HG02884 (cell line): Measurements from ENCODE around the gene IL18BP.

Experiments
- ATAC-seq: cut with Tn5 transposase; IDR thresholded peaks from one replicate; pipeline ENCODE4 v1.9.1; 2021; ENCODE audit warnings: mild to moderate bottlenecking, moderate library complexity; ENCODE audit not compliant: unreplicated experiment

Gene IL18BP

DNA sequence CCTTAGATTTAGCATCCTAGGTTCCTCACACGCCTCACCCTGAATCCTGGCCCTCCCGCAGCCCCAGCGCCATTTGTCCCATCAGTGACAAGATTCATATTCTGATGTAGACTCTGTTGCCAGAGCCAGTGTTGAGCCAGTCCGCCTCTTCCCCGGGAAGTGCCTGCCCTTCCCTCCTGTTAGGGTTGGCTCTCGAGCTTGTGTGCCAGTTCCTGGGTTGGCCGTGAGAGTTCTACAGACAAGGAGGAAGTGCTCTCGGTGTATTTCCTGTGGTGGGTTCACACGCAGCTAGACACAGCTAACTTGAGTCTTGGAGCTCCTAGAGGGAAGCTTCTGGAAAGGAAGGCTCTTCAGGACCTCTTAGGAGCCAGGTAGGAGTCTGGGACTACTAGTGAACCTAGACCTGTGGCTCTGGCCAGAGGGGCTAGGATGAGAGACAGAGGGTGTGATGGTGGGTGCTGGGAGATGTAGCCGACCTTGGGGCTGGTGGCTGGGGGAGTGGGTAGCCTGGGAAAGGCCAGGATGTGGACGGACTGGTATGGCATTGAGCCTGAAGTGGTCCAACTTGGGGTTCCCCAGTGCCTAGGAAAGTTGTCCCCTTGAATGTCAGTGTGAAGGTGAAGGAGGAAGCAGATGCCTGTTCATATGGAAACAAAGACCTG, at the start of gene IL18BP:
TSS of gene IL18BP (plus strand) at position 261 of the 662 bp plus-strand sequence. CDS start 1,076 bp downstream, outside the sequence.
- no peak for ATAC-seq

DNA sequence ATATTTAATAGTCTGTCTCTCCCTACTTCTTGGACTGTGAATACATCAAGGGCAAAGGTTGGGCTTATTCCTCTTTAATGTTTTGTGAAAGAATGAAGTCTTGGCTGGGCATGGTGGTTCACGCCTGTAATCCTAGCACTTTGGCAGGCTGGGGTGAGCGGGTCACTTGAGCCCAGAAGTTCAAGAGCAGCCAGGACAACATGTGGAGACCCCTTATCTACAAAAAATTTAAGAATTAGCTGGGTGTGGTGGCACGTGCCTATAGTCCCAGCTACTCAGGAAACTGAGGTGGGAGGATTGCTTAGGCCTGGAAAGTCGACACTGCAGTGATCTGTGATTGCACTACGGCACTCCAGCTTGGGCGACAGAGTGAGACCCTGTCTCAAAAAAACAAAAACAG, 49.7 kb upstream of the IL18BP start:
- no peak for ATAC-seq

DNA sequence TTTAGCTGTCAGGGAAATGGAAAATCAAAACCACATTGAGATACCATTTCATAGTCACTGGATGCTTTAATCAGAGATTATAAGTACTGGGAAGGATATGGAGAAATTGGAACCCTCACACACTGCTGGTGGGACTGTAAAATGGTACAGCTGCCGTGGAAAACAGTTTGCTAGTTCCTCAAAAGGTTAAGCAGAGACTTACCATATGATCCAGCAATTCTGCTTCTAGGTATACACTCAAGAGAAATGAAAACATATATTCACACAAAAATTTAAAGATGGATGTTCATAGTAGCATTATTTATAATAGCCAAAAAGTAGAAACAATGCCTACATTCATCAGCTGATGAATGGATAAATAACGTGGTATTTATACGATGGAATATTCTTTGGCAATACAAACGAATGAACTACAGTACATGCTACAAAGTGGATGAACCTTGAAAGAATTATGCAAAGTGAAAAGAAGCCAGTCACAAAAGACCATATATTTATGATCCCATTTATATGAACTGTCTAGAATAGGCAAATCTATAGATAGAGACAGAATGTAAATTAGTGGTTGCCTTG, 46.9 kb upstream of the IL18BP start:
- ATAC-seq: no peak

DNA sequence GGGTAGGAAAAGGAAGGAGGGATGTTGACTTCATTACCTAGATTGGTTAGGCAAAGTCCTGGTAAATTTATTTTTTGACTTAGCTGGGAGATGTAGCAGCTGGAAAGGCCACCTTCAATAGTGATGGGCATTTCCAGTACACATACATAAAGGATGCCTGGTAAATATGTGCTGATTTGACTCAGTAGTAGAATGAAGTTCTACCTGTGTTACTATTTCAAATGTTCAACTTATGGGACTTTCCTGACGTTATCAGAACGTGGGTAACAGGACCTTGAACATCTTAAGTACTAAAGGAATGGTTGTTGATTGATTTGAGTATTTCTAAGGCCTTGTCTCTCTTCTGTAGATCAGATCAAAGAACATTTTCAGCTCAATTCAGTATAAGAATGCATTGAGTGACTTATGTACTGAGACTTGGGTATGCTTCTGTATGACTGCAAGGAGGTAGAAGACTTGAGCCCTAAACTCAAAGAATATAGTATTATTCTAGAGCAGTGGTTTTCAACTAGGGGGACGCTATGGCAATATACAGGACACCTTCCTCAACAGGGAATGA, 42.7 kb upstream of the IL18BP start:
- no peak for ATAC-seq

DNA sequence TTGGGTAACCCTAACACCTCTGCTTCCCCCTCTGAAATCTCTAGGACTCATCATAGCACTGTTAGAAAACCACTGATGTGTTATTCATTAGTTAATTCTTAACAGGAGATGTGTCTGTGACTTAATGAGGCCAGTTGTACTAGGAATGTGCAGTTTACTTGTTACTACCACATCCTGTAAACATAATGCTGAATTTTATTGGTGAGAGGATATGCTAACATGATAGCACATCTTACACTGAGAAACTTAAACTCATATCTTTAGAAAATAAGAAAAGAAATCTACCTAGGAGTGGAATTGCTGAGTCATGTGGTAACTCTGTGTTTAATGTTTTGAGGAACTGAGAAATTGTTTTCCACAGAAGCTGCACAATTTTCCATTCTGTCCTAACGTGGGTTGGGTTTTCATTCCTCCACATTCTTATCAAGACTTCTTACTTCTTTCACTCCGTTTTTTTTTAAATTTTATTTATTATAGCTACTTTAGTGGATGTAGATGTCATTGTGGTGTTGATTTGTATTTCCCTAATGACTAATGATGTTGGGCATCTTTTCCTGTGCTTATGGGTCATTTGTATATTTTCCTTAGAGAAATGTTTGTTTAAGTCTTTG, 36.2 kb upstream of the IL18BP start:
- no peak for ATAC-seq

DNA sequence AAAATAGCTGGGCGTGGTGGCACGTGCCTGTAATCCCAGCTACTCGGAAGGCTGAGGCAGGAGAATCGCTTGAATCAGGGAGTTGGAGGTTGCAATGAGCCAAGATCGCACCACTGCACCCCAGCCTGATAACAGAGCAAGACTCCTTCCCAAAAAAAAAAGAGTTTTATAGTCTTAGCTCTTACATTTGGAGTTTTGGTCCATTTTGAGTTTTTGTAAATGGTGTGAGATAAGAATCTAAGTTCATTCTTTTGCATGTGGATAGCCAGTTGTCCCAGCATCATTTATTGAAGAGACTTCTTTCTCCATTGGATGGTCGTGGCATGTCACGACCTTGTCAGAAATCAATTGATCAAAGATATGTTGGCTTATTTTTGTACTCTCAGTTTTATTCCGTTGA, 35.2 kb upstream of the IL18BP start:
- ATAC-seq: no peak

DNA sequence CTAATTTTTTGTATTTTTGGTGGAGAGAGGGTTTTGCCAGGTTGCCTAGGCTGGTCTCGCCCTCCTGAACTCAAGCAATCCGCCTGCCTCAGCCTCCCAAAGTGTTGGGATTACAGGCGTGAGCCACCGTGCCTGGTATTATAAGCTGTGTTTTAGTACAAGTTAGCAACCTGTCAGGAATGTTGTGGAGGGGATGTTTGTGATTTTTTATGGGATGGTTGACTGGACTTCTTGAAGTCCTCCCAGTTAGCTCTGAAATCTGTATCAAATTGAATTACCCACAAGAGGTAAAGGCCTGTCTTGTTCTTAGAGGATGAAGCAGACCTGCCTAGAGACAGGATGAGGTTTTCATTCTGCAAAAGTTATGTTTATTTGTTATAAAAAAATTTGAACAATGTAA, 34.1 kb upstream of the IL18BP start:
- no peak for ATAC-seq

DNA sequence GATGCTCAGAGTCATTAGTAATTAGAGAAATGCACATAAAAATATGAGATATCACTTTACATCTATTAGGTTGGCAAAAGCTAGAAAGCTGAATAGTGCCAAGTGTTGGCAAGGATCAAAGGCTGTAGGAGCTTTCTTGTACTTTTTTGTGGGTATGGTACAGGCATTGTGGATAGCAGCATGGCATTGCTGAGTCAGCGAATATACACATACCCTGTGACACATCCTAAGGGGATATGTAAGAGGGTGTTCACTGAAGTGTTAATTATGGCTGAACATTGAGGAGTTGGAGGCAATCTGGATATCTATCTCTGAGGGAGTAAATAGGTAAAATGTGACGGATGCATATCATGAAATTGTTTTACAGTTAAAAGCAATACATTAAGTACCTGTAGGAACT, 27.0 kb upstream of the IL18BP start:
- no peak for ATAC-seq

DNA sequence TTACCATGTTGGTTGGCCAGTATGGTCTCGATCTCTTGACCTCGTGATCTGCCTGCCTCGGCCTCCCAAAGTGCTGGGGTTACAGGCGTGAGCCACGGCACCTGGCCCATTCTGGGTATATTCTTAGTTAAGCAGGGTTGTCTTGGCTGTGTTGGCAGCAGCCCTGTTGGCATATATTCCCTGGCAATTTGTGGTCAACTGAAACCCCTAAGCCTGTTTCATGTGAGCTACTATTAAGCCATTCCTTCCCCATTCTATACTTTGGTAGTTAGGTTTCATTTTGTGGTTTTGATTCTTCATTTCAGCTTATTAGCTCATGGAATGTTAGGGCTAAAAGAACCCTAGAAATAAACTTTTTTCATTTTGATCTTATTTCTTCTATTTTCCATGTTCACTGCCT, 22.2 kb upstream of the IL18BP start:
- no peak for ATAC-seq

DNA sequence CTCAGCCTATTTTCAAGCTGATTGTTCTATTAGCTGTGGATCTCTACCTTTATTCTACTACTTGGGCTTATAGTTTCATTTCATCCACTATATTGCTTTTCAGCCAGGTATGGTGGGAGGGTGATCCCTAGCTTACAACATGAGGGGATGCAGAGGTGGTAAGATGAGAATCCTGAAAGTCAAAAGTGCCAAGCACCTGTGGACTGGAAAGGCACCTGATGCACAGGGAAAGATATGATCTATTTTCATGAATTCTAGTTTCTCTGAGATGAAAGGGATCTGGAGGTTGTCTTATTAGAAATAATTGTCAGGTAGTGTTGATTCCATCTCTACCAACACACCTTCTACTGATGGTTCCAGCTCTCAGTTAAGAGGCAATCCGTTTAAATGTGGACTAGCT, 21.6 kb upstream of the IL18BP start:
- ATAC-seq: no peak

DNA sequence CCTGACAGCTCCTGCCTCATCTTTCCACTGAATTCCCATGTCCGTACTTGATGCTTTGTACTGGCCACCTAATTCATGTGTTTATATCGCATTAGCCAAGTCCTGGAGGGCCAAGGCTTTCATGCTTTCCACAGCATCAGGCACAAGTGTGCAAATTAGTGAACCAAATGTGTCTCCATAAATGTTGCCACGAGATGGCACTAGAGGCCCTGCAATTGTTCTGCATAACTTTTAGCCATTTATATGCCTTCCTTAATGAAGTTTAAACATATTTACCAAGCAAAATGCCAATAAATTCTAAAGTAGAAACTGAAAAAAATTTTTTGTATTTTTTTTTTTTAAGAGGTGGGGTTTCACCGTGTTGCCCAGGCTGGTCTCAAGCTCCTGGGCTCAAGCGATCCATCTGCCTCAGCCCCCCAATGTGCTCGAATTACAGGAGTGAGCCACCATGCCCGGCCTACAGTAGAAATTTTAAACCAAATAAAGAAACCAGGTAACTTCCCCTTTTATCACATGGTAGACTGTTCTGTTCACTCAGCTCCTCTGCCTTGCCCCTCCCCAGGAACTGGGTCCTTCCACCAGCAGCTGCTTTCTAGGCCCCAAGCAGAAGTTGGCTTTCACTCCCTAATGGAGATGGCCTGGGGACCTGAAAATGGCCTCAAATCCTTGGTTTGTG, 20.8 kb upstream of the IL18BP start:
- no peak for ATAC-seq

DNA sequence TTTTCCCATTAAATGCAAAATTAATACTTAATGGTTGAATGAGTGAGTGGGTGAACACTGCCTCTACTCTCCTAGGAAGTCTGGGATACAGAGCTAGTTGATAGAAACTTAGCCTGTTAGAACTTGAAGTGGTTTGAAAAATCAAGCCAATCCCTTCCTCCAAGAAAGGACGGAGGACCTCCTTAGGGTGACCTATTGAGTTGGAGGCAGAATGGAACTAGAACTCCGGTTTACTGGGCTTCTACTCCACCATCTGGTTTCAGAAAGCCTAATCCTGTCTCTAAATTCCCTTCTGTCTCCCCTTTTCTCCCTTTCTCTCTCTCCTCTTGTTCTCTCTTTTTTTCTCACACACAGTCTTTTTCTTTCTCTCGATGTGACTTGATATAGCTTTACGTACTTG, 19.6 kb upstream of the IL18BP start:
- no peak for ATAC-seq

DNA sequence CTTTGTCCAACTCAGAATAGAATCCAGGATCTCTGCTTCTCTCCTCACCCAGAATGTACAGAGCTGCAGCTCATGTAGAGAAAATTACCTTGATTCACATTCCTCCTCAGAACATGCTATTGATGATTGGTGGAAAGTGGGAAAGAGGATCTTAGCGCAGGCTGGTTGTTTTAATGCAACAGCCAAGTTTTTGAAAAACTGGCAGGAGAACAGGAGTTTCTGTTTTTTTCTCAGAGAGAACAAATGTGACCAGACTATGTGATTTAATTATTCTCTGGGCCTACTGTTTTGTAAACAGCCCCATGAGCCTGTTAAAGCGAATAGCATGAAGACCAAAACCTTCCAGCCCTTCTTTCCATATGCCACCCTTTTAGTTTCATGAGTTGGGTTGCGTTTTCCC, 19.1 kb upstream of the IL18BP start:
- no peak for ATAC-seq

DNA sequence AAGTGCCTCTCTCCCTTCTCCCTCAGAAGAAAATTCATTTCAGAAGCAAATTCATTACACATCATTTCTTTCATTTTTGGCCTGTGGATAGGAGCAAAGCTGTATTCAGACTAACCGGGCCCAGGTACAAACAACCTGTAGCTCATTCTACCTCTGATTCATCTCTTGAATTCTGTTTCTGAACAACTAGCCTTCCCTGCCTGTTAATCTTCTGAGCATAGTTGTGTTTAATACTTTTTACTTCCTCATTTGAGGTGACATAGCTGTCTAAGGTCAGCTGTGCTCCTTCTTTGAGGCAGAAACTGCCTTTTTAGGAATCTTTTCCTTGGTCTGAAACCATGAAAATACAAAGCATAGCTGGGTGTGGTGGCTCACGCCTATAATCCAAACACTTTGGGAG, 12.6 kb upstream of the IL18BP start:
- ATAC-seq: no peak

DNA sequence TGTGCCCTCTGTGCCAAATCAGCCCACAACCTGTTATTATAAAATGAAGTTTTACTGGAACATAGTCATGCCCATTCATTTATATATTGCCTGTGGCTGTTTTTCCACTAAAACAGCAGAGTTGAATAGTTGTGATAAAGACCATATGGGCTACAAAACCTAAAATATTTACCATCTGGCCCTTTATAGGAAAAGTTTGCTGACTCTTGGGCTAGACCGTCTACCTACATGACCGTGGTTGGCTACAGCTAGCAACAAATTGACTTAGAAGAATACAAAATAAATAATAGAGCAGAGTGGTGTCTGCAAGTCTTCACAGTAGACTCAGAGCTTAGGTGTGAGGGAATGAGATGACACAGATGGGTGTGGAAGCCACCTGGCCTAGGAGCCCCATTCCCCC, 11.2 kb upstream of the IL18BP start:
- ATAC-seq: no peak

DNA sequence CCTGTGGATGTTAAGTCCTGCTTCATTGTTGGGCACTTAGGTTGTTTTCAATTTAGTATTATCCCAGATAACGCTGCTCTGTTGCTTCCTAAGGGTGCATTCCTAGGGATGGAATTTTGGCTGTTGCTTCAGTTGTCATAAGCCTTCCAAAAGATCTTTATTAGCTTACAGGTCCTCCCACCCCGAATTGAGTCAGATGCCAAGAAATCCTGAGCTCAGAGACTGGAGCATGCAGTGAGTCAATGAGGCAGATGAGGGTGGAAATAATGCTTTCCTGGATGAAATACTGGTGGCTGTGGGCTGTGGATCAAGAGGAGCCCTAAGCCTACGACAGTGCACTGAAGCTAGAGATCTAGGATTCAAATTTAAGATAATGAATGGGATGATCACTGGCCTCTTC, 10.7 kb upstream of the IL18BP start:
- no peak for ATAC-seq

DNA sequence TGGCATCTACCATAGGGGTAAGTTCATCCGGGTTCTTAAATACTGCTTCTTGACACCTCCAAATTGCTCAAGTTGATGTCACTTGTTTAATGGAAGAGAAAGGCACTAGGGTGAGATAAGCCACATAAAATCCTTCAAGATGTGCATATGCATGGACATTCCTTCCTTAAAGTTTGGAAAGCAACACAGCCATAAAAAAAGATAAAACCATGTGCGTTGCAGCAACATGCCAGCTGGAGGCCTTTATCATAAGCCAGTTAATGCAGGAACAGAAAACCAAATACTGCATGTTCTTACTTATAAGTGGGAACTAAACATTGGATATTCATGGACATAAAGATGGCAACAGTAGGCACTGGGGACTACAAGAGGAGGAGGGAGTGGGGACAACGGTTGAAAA, 8.0 kb upstream of the IL18BP start:
- ATAC-seq: no peak

DNA sequence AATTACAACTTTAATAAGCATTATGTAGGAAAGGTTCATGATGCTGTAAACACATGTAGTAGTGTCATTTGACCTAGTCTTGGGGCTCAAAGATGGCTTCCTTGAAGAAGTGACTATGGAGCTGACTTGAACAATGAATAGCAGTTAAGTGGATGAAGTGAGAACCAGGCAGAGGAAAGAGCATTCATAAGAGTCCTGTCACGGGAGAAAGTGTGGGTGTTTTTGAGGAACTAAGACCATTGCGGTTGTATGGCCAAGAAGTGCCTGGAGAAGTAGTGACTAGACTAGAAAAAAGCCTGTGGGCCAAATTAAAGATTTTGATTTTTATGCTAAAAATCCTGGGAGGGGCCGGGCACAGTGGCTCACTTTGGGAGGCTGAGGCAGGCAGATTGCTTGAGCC, 7.2 kb upstream of the IL18BP start:
- ATAC-seq: peak; percentile 60

DNA sequence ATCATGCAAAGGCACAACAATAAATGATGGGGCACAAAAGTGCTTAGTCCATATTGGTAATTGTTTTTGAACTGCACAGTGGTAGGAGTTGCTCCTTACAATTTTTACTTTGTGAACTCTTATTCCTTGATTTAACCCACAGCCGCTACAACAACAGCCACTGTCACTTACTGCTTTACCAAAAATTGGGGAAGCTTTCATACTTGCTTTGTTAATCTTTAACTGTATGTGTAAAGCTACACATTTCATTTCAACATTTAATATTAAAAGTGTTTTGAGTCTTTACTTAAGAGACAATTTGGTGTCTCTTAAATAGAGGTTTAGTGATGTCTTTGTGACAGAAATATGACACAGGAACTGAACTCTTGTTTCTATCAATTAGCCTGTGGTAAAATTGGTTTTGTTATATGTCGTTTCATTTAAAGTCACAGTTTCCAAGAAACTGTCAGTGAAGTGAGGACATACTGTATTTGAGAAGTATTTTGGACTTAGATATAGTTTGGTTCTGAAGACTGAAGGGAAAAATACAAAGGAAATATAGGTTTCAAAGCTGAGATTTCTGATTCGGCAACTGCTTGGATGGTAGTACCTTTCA, 6.5 kb upstream of the IL18BP start:
- no peak for ATAC-seq

DNA sequence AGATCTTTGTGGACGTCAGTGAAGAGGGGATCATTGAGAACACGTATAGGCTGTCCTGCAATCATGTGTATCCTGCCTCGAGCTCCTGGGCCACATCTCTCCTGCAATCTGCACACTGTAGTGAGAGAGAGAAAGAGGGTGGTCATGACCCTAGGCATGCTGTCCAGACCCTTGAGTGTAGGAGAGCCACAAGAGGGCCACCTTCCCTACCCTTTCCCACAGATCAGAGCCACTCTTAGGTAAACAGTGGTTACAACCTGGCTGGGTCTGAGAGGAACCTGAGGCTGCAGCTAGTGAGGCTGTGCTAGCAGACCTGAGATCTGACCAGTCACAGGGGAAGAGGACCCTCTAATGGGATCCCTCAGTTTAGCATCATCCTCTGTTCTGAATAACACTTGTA, 3.9 kb upstream of the IL18BP start:
- no peak for ATAC-seq

DNA sequence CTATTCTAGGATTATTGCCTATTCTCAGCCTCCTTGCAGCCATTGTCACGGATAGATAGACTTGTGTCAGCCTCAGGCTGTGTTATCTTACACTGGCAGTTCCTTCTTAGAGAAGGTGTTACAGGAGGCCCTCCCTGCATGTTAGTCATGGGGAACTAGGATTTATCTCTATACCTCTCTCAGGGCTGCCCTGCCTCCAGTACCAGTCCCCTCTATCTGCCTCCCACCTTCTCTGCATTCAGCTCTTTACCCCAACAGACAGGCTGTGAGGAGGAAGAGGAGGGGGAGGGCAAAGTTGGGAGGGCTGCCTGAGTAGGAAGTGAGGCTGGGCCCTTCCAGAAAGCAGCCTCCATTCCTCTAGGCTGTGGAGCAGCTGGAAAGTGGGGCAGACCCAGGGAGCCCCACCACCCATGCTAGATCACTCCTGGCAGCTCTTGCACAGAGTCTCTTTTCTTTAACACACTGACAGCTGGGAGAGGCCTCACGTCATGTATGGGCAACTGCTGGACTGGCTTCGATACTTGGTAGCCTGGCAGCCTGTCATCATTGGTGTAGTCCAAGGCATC, 2.9 kb upstream of the IL18BP start:
- no peak for ATAC-seq
